Esophagus muscularis mucosa (tissue), 4 donors: ENCODE data around the gene C1orf21. TPM values are rescaled to one million over a fixed set of nuclear protein-coding genes. Genes with fewer than 3 reads are reported as not detected.

Source experiments
- DNase-seq: peaks from one replicate; pipeline ENCODE4 v3.0.0-alpha.2; 2017; ENCODE audit errors: extremely low spot score
- H3K27ac ChIP-seq, 4 donors: fragments of 200-600 bp; sonication (generic); replicated peaks in 1 of 4; 1 replicate in 3 of 4; 2 replicates in 1 of 4; pipeline ENCODE4 v1.5.1; 2016 to 2019; ENCODE audit warnings: mild to moderate bottlenecking in 1 of 4
- H3K27me3 ChIP-seq, 4 donors: fragments of 200-600 bp; sonication (generic); one replicate each; pipeline versions ENCODE4 v1.5.1 to v1.6.0; 2016 to 2019
- H3K36me3 ChIP-seq, 4 donors: fragments of 200-600 bp; sonication (generic); one replicate each; pipeline ENCODE4 v1.5.1; 2016 to 2019
- H3K4me1 ChIP-seq, 4 donors: fragments of 200-600 bp; sonication (generic); one replicate each; pipeline ENCODE4 v1.5.1; 2016 to 2019
- H3K4me3 ChIP-seq, 4 donors: fragments of 200-600 bp; sonication (generic); 1 replicate in 2 of 4; 2 replicates in 2 of 4; pipeline ENCODE4 v1.5.1; 2016 to 2019; ENCODE audit warnings: mild to moderate bottlenecking in 4 of 4, moderate library complexity in 1 of 4
- H3K9me3 ChIP-seq, 4 donors: fragments of 200-600 bp; sonication (generic); 1 replicate in 3 of 4; 2 replicates in 1 of 4; pipeline ENCODE4 v1.5.1; 2016 to 2019
- EP300 ChIP-seq: sonication (generic); formaldehyde crosslinking; IDR thresholded peaks from one replicate; pipeline ENCODE4 v1.6.1; 2017; ENCODE audit warnings: antibody characterized with exemption
- POLR2A ChIP-seq: fragments of 450-650 bp; IDR thresholded peaks from one replicate; pipeline ENCODE4 v1.6.1; 2017; ENCODE audit warnings: antibody characterized with exemption, moderate library complexity, mild to moderate bottlenecking, low read depth
- POLR2AphosphoS5 ChIP-seq, 2 donors: sonication (generic); formaldehyde crosslinking; IDR thresholded peaks; one replicate each; pipeline ENCODE4 v1.6.1; 2017; ENCODE audit warnings: antibody characterized with exemption in 2 of 2
- WGBS: methylation state at CpG from one replicate; pipeline ENCODE4 v1.1.5; 2018; 5-methylcytosine and 5-hydroxymethylcytosine counted together
- intact Hi-C: fragments of 100-400 bp; cut with DNase I; formaldehyde crosslinking; loops from one replicate; pipeline ENCODE4 v1.15.1; 2023
- total RNA-seq, 4 donors: library from RNA; depleted of rRNA; stranded (reverse); fragments of >200 nt; gene quantifications; one replicate each; pipeline versions ENCODE4 v1.1.0 to v1.2.1, GENCODE V29; 2016
- TF ChIP-seq, protein P1 (sequence below), 3 experiments: fragments of 200-600 bp in 2 of 3; fragments of 450-650 bp in 1 of 3; sonication (generic) in 2 of 3; IDR thresholded peaks; one replicate each; pipeline ENCODE4 v1.5.1; 2017 to 2019; ENCODE audit warnings: antibody characterized with exemption in 3 of 3, mild to moderate bottlenecking in 2 of 3, moderate library complexity in 1 of 3

Gene C1orf21
- total RNA-seq, 4 donors from 2014 or later = 39.5 to 91.7 (median 58.8) TPM

DNA sequence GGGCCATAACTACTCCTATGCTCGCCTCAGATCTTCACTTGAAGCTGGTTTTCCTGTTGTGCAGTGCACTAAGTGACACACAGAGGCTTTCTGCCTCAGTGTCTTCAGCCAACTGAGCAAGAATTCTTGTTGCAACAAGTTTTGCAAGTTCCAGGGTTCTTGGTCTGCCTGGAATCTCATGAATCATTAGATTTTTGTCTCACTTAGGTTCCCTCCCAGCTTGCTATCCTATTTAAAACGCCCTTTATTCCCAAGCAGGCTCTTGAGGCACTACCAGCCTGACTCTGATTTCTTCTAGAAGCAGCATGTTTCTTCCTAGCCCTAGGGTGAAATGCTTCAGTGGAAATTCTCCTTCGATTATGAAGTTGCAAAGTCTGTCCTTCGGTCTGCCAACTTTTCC lies 158.8 kb downstream of the C1orf21 start:
- 89% methylated on average over 4 of the region's 4 CpGs for WGBS
- Histone ChIP-seq H3K36me3 (no peaks in the 10 kb centered on the region), H3K9me3 (no peaks in the 10 kb centered on the region), H3K4me1 (peaks cover 4 to 35% (median 31%) of the 10 kb centered on the region in 4 donors), H3K27ac (peak overlapping the region in 1 of 4 donors; percentile 38), H3K27me3 (no peaks in the 10 kb centered on the region), H3K4me3 (no peak overlapping the region)
- intact Hi-C loops = no loop called here
- no peak for DNase-seq
- TF ChIP-seq, protein P1, sequence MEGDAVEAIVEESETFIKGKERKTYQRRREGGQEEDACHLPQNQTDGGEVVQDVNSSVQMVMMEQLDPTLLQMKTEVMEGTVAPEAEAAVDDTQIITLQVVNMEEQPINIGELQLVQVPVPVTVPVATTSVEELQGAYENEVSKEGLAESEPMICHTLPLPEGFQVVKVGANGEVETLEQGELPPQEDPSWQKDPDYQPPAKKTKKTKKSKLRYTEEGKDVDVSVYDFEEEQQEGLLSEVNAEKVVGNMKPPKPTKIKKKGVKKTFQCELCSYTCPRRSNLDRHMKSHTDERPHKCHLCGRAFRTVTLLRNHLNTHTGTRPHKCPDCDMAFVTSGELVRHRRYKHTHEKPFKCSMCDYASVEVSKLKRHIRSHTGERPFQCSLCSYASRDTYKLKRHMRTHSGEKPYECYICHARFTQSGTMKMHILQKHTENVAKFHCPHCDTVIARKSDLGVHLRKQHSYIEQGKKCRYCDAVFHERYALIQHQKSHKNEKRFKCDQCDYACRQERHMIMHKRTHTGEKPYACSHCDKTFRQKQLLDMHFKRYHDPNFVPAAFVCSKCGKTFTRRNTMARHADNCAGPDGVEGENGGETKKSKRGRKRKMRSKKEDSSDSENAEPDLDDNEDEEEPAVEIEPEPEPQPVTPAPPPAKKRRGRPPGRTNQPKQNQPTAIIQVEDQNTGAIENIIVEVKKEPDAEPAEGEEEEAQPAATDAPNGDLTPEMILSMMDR (IDR thresholded peaks at IDR 0.05) = no peak
- TF ChIP-seq POLR2AphosphoS5 (IDR thresholded peaks at IDR 0.05) = no peak
- TF ChIP-seq EP300 = no peak
- no peak for TF ChIP-seq POLR2A

DNA sequence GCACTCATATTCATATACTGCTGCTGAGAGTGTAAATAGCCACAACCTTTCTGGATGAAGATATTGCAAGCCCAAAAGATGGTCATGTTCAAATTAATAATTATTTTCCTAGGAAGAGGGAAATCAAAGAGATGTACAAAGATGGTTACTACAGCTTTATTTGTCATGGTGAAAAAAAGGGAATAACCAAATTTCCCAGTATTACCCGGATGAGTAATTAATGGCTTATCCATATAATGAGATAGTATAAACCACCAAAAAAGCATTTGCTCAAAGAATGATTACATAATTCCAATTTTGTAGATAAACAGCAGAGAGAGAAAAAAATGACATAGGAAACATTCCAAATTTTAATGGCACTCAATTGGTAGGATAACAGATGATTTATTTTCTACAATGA lies 165.6 kb downstream of the C1orf21 start:
- TF ChIP-seq POLR2AphosphoS5 (IDR thresholded peaks at IDR 0.05) (no peak), POLR2A (no peak), EP300 (no peak)
- TF ChIP-seq, protein P1 (IDR thresholded peaks at IDR 0.05) = no peak
- no peak overlapping the region for H3K4me3 ChIP-seq
- no peaks in the 10 kb centered on the region for H3K36me3 ChIP-seq
- intact Hi-C loops = no loop called here
- no peaks in the 10 kb centered on the region for H3K27me3 ChIP-seq
- 97% methylated on average over 1 of the region's 1 CpG for WGBS
- H3K4me1 ChIP-seq = peaks cover 16 to 25% (median 20%) of the 10 kb centered on the region in 4 donors
- H3K27ac ChIP-seq = no peak overlapping the region
- no peaks in the 10 kb centered on the region for H3K9me3 ChIP-seq
- no peak for DNase-seq

DNA sequence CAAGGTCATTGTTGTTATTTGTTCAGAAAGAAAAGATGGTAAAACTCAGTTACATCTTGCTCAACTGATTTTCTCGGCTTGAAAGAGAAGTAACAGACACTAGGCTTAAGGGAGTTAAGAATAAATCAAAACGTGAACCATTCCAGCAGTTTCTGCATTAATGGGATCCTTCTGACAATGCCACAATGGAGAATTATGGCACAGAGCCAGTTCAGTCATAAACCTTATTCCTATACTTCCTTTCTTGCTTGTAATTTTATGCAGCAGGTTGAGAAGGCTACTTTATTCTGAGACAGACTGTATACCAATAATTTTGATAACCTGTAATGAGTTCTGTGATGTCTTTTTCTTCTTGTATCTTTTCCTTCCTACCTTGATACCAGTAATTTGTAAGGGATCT lies 167.0 kb downstream of the C1orf21 start:
- TF ChIP-seq, protein P1 (IDR thresholded peaks at IDR 0.05) = no peak
- TF ChIP-seq POLR2A (no peak), POLR2AphosphoS5 (IDR thresholded peaks at IDR 0.05) (no peak), EP300 (no peak)
- H3K4me1 ChIP-seq = peaks cover 16 to 30% (median 22%) of the 10 kb centered on the region in 4 donors
- DNase-seq = no peak
- no peaks in the 10 kb centered on the region for H3K36me3 ChIP-seq
- no peaks in the 10 kb centered on the region for H3K27me3 ChIP-seq
- H3K4me3 ChIP-seq = no peak overlapping the region
- H3K27ac ChIP-seq = no peak overlapping the region
- WGBS = 71% methylated on average over 2 of the region's 2 CpGs
- no peaks in the 10 kb centered on the region for H3K9me3 ChIP-seq
- intact Hi-C loops = no loop called here

DNA sequence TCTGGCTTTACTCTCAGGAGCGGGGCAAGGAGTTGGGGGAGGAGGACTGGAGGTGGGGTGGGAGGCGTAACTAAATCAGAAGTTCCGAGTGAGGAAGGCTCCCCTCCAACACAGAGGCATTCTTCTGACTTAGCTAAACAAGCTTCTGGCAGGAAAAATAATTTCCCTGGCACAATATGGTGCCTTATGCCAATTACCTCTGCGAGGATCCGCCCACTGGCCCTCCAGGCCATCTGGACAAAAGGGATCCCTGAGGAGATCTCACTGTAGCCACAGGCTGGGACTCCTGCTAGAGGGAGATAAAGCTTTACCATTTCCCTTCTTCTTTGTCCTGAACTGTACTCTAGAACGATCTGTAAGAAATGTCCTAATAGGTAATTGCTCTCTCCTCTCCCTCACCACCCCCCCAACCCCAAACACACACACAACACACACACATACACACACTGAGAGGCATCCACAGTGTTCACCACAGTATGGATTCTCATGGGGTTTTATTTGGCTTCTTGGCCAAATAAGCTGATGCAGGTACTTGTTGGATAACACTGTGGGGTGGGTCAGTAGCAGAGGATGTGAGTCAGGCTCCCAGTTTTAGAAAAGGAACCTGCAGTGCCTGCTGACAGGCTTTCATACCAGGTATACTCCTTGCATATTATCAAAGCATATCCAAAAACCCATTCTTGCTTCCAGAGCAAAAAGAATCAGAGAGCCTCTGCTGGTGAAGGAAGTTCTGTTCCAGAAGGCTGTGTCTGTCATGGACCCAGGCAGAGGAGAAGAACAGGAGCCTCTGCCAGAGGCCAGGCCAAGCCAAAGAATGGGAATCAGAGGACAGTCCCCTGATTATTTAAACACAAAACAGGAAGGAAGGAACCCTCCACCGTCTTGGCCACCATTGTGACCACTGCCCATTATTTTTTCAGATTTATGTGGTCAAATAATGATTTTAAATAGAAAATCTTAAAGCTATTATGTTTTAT lies 169.1 kb downstream of the C1orf21 start:
- TF ChIP-seq, protein P1 (IDR thresholded peaks at IDR 0.05) = no peak
- TF ChIP-seq POLR2AphosphoS5 (IDR thresholded peaks at IDR 0.05) (peak; percentile 3 to 11), EP300 (no peak), POLR2A (no peak)
- no peaks in the 10 kb centered on the region for H3K36me3 ChIP-seq
- H3K4me3 ChIP-seq = no peak overlapping the region
- no peak for DNase-seq
- H3K27ac ChIP-seq = peak overlapping the region; percentile 23 to 59 (median 35)
- H3K9me3 ChIP-seq = no peaks in the 10 kb centered on the region
- no peaks in the 10 kb centered on the region for H3K27me3 ChIP-seq
- intact Hi-C loops = no loop called here
- 86% methylated on average over 7 of the region's 7 CpGs for WGBS
- peaks cover 18 to 30% (median 23%) of the 10 kb centered on the region in 4 donors for H3K4me1 ChIP-seq
